ENCODE results near the gene JPH4. TPM values are rescaled to one million over a fixed set of nuclear protein-coding genes. Genes with fewer than 3 reads are reported as not detected.

JPH4 gene
- total and polyA plus RNA-seq, 2 of the 8 experiments (the other 6 are each of a cell fraction or from before 2014, with no cell fraction given), result 23.9 to 46.7 TPM

DNA sequence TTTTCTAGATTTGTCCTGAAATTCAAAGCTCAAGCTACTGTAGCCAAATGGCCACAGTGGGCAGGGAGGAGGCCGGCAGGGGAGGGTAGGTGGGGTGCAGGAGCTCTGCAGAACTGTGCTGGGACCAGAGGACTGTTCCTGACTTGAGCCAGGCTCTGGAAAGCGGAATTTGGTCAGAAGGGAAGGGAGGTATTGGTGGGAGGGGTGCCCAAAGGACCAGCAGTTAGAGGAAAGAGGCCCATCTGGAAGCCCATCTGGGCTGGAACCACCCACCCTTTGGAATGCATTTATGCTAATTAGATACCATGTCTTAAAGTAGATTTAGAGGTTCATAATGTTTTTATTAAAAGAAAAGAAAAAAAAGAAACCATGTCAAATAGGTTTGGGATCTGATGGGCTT is 24.5 kb upstream of the JPH4 start (continued):
- TF ChIP-seq, protein P1, sequence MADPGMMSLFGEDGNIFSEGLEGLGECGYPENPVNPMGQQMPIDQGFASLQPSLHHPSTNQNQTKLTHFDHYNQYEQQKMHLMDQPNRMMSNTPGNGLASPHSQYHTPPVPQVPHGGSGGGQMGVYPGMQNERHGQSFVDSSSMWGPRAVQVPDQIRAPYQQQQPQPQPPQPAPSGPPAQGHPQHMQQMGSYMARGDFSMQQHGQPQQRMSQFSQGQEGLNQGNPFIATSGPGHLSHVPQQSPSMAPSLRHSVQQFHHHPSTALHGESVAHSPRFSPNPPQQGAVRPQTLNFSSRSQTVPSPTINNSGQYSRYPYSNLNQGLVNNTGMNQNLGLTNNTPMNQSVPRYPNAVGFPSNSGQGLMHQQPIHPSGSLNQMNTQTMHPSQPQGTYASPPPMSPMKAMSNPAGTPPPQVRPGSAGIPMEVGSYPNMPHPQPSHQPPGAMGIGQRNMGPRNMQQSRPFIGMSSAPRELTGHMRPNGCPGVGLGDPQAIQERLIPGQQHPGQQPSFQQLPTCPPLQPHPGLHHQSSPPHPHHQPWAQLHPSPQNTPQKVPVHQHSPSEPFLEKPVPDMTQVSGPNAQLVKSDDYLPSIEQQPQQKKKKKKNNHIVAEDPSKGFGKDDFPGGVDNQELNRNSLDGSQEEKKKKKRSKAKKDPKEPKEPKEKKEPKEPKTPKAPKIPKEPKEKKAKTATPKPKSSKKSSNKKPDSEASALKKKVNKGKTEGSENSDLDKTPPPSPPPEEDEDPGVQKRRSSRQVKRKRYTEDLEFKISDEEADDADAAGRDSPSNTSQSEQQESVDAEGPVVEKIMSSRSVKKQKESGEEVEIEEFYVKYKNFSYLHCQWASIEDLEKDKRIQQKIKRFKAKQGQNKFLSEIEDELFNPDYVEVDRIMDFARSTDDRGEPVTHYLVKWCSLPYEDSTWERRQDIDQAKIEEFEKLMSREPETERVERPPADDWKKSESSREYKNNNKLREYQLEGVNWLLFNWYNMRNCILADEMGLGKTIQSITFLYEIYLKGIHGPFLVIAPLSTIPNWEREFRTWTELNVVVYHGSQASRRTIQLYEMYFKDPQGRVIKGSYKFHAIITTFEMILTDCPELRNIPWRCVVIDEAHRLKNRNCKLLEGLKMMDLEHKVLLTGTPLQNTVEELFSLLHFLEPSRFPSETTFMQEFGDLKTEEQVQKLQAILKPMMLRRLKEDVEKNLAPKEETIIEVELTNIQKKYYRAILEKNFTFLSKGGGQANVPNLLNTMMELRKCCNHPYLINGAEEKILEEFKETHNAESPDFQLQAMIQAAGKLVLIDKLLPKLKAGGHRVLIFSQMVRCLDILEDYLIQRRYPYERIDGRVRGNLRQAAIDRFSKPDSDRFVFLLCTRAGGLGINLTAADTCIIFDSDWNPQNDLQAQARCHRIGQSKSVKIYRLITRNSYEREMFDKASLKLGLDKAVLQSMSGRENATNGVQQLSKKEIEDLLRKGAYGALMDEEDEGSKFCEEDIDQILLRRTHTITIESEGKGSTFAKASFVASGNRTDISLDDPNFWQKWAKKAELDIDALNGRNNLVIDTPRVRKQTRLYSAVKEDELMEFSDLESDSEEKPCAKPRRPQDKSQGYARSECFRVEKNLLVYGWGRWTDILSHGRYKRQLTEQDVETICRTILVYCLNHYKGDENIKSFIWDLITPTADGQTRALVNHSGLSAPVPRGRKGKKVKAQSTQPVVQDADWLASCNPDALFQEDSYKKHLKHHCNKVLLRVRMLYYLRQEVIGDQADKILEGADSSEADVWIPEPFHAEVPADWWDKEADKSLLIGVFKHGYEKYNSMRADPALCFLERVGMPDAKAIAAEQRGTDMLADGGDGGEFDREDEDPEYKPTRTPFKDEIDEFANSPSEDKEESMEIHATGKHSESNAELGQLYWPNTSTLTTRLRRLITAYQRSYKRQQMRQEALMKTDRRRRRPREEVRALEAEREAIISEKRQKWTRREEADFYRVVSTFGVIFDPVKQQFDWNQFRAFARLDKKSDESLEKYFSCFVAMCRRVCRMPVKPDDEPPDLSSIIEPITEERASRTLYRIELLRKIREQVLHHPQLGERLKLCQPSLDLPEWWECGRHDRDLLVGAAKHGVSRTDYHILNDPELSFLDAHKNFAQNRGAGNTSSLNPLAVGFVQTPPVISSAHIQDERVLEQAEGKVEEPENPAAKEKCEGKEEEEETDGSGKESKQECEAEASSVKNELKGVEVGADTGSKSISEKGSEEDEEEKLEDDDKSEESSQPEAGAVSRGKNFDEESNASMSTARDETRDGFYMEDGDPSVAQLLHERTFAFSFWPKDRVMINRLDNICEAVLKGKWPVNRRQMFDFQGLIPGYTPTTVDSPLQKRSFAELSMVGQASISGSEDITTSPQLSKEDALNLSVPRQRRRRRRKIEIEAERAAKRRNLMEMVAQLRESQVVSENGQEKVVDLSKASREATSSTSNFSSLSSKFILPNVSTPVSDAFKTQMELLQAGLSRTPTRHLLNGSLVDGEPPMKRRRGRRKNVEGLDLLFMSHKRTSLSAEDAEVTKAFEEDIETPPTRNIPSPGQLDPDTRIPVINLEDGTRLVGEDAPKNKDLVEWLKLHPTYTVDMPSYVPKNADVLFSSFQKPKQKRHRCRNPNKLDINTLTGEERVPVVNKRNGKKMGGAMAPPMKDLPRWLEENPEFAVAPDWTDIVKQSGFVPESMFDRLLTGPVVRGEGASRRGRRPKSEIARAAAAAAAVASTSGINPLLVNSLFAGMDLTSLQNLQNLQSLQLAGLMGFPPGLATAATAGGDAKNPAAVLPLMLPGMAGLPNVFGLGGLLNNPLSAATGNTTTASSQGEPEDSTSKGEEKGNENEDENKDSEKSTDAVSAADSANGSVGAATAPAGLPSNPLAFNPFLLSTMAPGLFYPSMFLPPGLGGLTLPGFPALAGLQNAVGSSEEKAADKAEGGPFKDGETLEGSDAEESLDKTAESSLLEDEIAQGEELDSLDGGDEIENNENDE (IDR thresholded peaks at IDR 0.05; ENCODE audit: insufficient replicate concordance, low read length), result no peak
- no peak for TF ChIP-seq SIRT6 (IDR thresholded peaks at IDR 0.05; ENCODE audit: low read length)
- no peak for TF ChIP-seq FOSL1 (IDR thresholded peaks at IDR 0.05; ENCODE audit: insufficient read depth, low read depth, low read length)
- no peak for TF ChIP-seq POU5F1 (IDR thresholded peaks at IDR 0.05; ENCODE audit: low read depth, low read length)
- TF ChIP-seq ATF3 (IDR thresholded peaks at IDR 0.05; ENCODE audit: insufficient read depth, low read depth, low read length), result no peak
- TF ChIP-seq CHD1 (IDR thresholded peaks at IDR 0.05; ENCODE audit: low read depth, low read length), result no peak
- TF ChIP-seq KDM5A (IDR thresholded peaks at IDR 0.05; ENCODE audit: low read length), result no peak
- no peak for TF ChIP-seq SP1 (IDR thresholded peaks at IDR 0.05; ENCODE audit: low read depth, low read length)
- TF ChIP-seq ZNF274 (IDR thresholded peaks at IDR 0.05; ENCODE audit: borderline replicate concordance, extremely low read depth, low read length), result no peak
- no peak for TF ChIP-seq CTBP2 (IDR thresholded peaks at IDR 0.05; ENCODE audit: borderline replicate concordance, insufficient read depth, insufficient read length, low read length)
- no peak for TF ChIP-seq NRF1 (IDR thresholded peaks at IDR 0.05; ENCODE audit: low read depth, low read length)
- no peak for TF ChIP-seq ASH2L (IDR thresholded peaks at IDR 0.05; ENCODE audit: low read length)

All from H1 (cell line).